ENCODE measurements around the gene ITGA8.
"Not testable (repeated sequence)": the region's sequence is repeated elsewhere in the genome, so short reads cannot be mapped to it uniquely, and the experiment has no call there.

ITGA8 gene

GRCh38 chr10:15719899-15720634 lies at the start of gene ITGA8:
TSS of gene ITGA8 (minus strand) at chr10:15719922. CDS start at chr10:15719771, 151 bp downstream.
- no peak for DNase-seq

GRCh38 chr10:15764892-15765454 lies 45.3 kb upstream of the ITGA8 start:
- DNase-seq = no peak

- no peak for DNase-seq
Measured at GRCh38 chr10:15763006-15763405, 43.3 kb upstream of the ITGA8 start.

GRCh38 chr10:15762239-15762638 lies 42.5 kb upstream of the ITGA8 start:
- DNase-seq = not testable (repeated sequence)

- DNase-seq = not testable (repeated sequence)
Measured at GRCh38 chr10:15761224-15761623, 41.5 kb upstream of the ITGA8 start.

GRCh38 chr10:15760681-15761080 lies 41.0 kb upstream of the ITGA8 start:
- no peak for DNase-seq

- DNase-seq = no peak
Measured at GRCh38 chr10:15759265-15759664, 39.5 kb upstream of the ITGA8 start.

- no peak for DNase-seq
Measured at GRCh38 chr10:15758618-15759017, 38.9 kb upstream of the ITGA8 start.

GRCh38 chr10:15754937-15755336 lies 35.2 kb upstream of the ITGA8 start:
- DNase-seq = no peak

GRCh38 chr10:15751046-15751445 lies 31.3 kb upstream of the ITGA8 start:
- no peak for DNase-seq

GRCh38 chr10:15748126-15748525 lies 28.4 kb upstream of the ITGA8 start:
- DNase-seq = no peak

- DNase-seq = no peak
Measured at GRCh38 chr10:15747632-15748031, 27.9 kb upstream of the ITGA8 start.

GRCh38 chr10:15745751-15746150 lies 26.0 kb upstream of the ITGA8 start:
- DNase-seq = no peak

GRCh38 chr10:15744217-15744865 lies 24.6 kb upstream of the ITGA8 start:
- peak; percentile 20 for DNase-seq

- DNase-seq = no peak
Measured at GRCh38 chr10:15743443-15743842, 23.7 kb upstream of the ITGA8 start.

- no peak for DNase-seq
Measured at GRCh38 chr10:15742836-15743235, 23.1 kb upstream of the ITGA8 start.

GRCh38 chr10:15742102-15742501 lies 22.4 kb upstream of the ITGA8 start:
- DNase-seq = no peak

- DNase-seq = no peak
Measured at GRCh38 chr10:15741581-15741980, 21.9 kb upstream of the ITGA8 start.

- DNase-seq = no peak
Measured at GRCh38 chr10:15740261-15740660, 20.5 kb upstream of the ITGA8 start.

- DNase-seq = no peak
Measured at GRCh38 chr10:15739254-15739970, 19.7 kb upstream of the ITGA8 start.

- DNase-seq = no peak
Measured at GRCh38 chr10:15738270-15738925, 18.7 kb upstream of the ITGA8 start.

GRCh38 chr10:15737656-15738055 lies 17.9 kb upstream of the ITGA8 start:
- DNase-seq = no peak

- DNase-seq = no peak
Measured at GRCh38 chr10:15735763-15736162, 16.0 kb upstream of the ITGA8 start.
